Peyer's patch (tissue), 4 donors: Measurements from ENCODE around the gene CDKN1C.

Experiments
- POLR2A ChIP-seq, 2 donors: fragments of 450-650 bp; IDR thresholded peaks; one replicate each; pipeline ENCODE4 v1.5.1; 2017; ENCODE audit warnings: antibody characterized with exemption in 2 of 2, mild to moderate bottlenecking in 2 of 2, moderate library complexity in 2 of 2
- TF ChIP-seq, protein P1 (sequence below), 6 experiments: fragments of 450-650 bp in 4 of 6; fragments of 200-600 bp in 2 of 6; sonication (generic) in 1 of 6; IDR thresholded peaks; one replicate each; pipeline ENCODE4 v1.5.1; 2017 to 2019; ENCODE audit warnings: antibody characterized with exemption in 6 of 6, mild to moderate bottlenecking in 3 of 6, moderate library complexity in 1 of 6

DNA sequence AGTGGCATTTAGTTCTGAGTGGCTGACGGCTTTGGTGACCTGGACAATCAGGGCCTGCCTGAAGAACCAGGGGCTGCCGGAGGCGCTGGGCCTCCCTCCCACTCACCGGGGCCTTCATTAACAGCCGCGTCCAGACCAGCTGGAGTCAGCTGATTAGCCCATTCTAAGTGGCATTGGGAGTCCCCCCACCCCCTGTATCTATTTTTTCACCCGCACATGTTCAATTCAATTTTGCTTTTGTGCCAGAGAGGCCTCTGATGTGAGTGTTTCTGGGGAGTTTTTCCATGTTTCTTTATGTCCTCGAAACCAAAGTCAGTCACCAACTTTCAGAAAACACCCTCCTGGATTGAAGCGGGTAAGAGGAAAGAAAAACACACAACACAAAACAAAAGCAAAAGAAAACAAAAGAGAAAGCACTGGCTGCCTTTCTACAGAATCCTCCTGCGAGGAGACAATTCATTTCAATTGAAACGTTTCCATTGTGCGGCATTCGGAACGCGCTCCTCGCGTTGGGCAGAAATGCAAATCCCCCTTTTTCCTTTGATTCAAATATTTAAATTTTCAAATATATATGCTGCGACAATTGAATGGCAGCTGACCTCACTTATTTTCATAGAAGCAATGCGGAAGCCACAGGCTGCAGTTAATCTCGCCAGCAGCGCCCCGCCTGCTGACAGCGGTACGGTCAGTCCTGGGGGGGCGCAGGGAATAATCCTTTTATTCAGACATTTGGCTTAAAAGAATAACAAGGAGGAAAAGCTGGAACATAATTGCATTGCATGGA is 17.7 kb downstream of the CDKN1C start:
- TF ChIP-seq, protein P1, sequence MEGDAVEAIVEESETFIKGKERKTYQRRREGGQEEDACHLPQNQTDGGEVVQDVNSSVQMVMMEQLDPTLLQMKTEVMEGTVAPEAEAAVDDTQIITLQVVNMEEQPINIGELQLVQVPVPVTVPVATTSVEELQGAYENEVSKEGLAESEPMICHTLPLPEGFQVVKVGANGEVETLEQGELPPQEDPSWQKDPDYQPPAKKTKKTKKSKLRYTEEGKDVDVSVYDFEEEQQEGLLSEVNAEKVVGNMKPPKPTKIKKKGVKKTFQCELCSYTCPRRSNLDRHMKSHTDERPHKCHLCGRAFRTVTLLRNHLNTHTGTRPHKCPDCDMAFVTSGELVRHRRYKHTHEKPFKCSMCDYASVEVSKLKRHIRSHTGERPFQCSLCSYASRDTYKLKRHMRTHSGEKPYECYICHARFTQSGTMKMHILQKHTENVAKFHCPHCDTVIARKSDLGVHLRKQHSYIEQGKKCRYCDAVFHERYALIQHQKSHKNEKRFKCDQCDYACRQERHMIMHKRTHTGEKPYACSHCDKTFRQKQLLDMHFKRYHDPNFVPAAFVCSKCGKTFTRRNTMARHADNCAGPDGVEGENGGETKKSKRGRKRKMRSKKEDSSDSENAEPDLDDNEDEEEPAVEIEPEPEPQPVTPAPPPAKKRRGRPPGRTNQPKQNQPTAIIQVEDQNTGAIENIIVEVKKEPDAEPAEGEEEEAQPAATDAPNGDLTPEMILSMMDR (IDR thresholded peaks at IDR 0.05) = no peak
- no peak for TF ChIP-seq POLR2A (IDR thresholded peaks at IDR 0.05)
